GM12878 (cell line): Measurements from ENCODE around the gene CLDN9. TPM values are rescaled to one million over a fixed set of nuclear protein-coding genes. Genes with fewer than 3 reads are reported as not detected.

ENCODE experiments used
- ATAC-seq: fragments of 200-7000 bp; cut with Tn5 transposase; 3 replicates; pipeline ENCODE4 v1.9.1; 2020; ENCODE audit warnings: mild to moderate bottlenecking, moderate library complexity
- BruUV-seq: library from RNA; stranded (reverse); fragments of 400-500 nt; replicated peaks from 2 replicates; lab custom pipeline; 2021; lab: Mats Ljungman, UMichigan
- CTCF ChIA-PET: fragments of 300-600 bp; sonication (Branson Sonifier 250); formaldehyde crosslinking; extraction: SDS; loops from one replicate; lab custom pipeline; 2021; ENCODE audit warnings: inconsistent platforms; lab: Yijun Ruan, JAX
- POLR2A ChIA-PET: fragments of 350-600 bp; formaldehyde crosslinking; extraction: SDS; loops from one replicate; lab custom pipeline; 2021; ENCODE audit warnings: inconsistent platforms; lab: Charles Lee
- RAD21 ChIA-PET: fragments of 300-600 bp; sonication (Branson Sonifier 250); formaldehyde crosslinking; loops from one replicate; lab custom pipeline; 2023; ENCODE audit warnings: antibody characterized with exemption; ENCODE audit not compliant: unreplicated experiment; lab: Charles Lee
- SMC1A ChIA-PET: fragments of 300-600 bp; sonication (Branson Sonifier 250); formaldehyde crosslinking; loops from one replicate; lab custom pipeline; 2023; ENCODE audit not compliant: unreplicated experiment, uncharacterized antibody; lab: Charles Lee
- DNase-seq: peaks from one replicate; pipeline ENCODE4 v3.0.0-alpha.2; 2011; ENCODE audit warnings: low read depth, low spot score
- FAIRE-seq: peaks from 3 replicates; lab custom pipeline; 2011; peaks lifted over from hg19 to GRCh38; lab: Jason Lieb, UNC
- H2AFZ ChIP-seq: 2 replicates; pipeline ENCODE4 v1.6.0; 2011; ENCODE audit warnings: low read depth, low read length, control low read depth; ENCODE audit not compliant: control insufficient read depth
- H3K27ac ChIP-seq: 2 replicates; pipeline ENCODE4 v1.5.1; 2011; ENCODE audit warnings: control low read depth; ENCODE audit not compliant: control insufficient read depth, insufficient read depth
- H3K27me3 ChIP-seq, 2 experiments: replicated peaks in 1 of 2; 2 replicates each; pipeline versions ENCODE4 v1.6.0 to v1.6.1; 2011; ENCODE audit warnings: low read length in 1 of 2; ENCODE audit not compliant: control insufficient read depth in 2 of 2, insufficient read depth in 2 of 2
- H3K36me3 ChIP-seq, 2 experiments: 2 replicates each; pipeline ENCODE4 v1.5.1; 2011; ENCODE audit warnings: low read length in 1 of 2; ENCODE audit not compliant: control insufficient read depth in 2 of 2, insufficient read depth in 2 of 2
- H3K4me1 ChIP-seq: 2 replicates; pipeline ENCODE4 v1.6.1; 2011; ENCODE audit warnings: mild to moderate bottlenecking, low read length, moderate library complexity, mixed read lengths; ENCODE audit not compliant: control insufficient read depth, insufficient read depth
- H3K4me2 ChIP-seq: 2 replicates; pipeline ENCODE4 v1.6.0; 2011; ENCODE audit warnings: control low read depth; ENCODE audit not compliant: control insufficient read depth, insufficient read depth
- H3K4me3 ChIP-seq: fragments of 200-600 bp; sonication (generic); 2 replicates; pipeline ENCODE4 v1.5.1; 2016
- H3K79me2 ChIP-seq: 2 replicates; pipeline ENCODE4 v1.6.0; 2011; ENCODE audit warnings: low read length; ENCODE audit not compliant: control insufficient read depth, insufficient read depth
- H3K9ac ChIP-seq: 2 replicates; pipeline ENCODE4 v1.8.0; 2011; ENCODE audit warnings: low read length, control low read depth, mixed read lengths; ENCODE audit not compliant: control insufficient read depth, insufficient read depth
- H3K9me3 ChIP-seq: replicated peaks from 3 replicates; pipeline ENCODE4 v1.5.1; 2011; ENCODE audit warnings: mild to moderate bottlenecking, low read length; ENCODE audit not compliant: control insufficient read depth, insufficient read depth
- H4K20me1 ChIP-seq: 2 replicates; pipeline ENCODE4 v1.6.0; 2011; ENCODE audit not compliant: control insufficient read depth, insufficient read depth
- EZH2 ChIP-seq: IDR thresholded peaks from 2 replicates; pipeline ENCODE4 v1.6.1; 2012; ENCODE audit warnings: low read depth, mild to moderate bottlenecking, control low read depth, inconsistent platforms, low read length, borderline replicate concordance; ENCODE audit not compliant: control insufficient read depth
- PML ChIP-seq: IDR thresholded peaks from 2 replicates; pipeline ENCODE4 v1.6.1; 2012; ENCODE audit warnings: low read length, inconsistent platforms
- POLR2A ChIP-seq: IDR thresholded peaks from 2 replicates; pipeline ENCODE4 v1.6.1; 2011; ENCODE audit warnings: low read depth, mild to moderate bottlenecking, low read length
- RB1 ChIP-seq: fragments of 450-650 bp; formaldehyde crosslinking; IDR thresholded peaks from 2 replicates; pipeline ENCODE4 v1.6.1; 2017; ENCODE audit warnings: mild to moderate bottlenecking, borderline replicate concordance
- RELA ChIP-seq: fragments of 450-650 bp; IDR thresholded peaks from 2 replicates; pipeline ENCODE4 v1.8.0; 2014; ENCODE audit warnings: borderline replicate concordance; ENCODE audit not compliant: partially characterized antibody
- RUNX3 ChIP-seq: IDR thresholded peaks from 2 replicates; pipeline ENCODE4 v1.6.1; 2012; ENCODE audit warnings: low read length, inconsistent platforms
- SMC3 ChIP-seq: IDR thresholded peaks from 2 replicates; pipeline ENCODE4 v1.6.1; 2011; ENCODE audit warnings: low read length, improper control_type of control experiment, borderline replicate concordance
- SUPT20H ChIP-seq: IDR thresholded peaks from 2 replicates; pipeline ENCODE4 v1.6.1; 2011; ENCODE audit warnings: low read depth, mild to moderate bottlenecking, low read length, moderate library complexity, borderline replicate concordance; ENCODE audit not compliant: control insufficient read depth
- TARDBP ChIP-seq: IDR thresholded peaks from 2 replicates; pipeline ENCODE4 v1.6.1; 2016; ENCODE audit warnings: borderline replicate concordance
- ZBED1 ChIP-seq: IDR thresholded peaks from 2 replicates; pipeline ENCODE4 v1.6.1; 2016; ENCODE audit warnings: borderline replicate concordance
- WGBS: methylation state at CpG from one replicate; pipeline ENCODE4 v1.1.6; 2016; ENCODE audit warnings: low lambda C conversion rate; ENCODE audit not compliant: insufficient replicate concordance, insufficient coverage; ENCODE audit errors: missing lambda C conversion rate; 5-methylcytosine and 5-hydroxymethylcytosine counted together
- in situ Hi-C: fragments of 300-500 bp; cut with MboI; formaldehyde crosslinking; loops from 9 replicates; pipeline ENCODE4 v1.14.3; 2018; ENCODE audit warnings: mixed read lengths
- intact Hi-C: fragments of 100-400 bp; cut with micrococcal nuclease; formaldehyde crosslinking; loops from one replicate; pipeline ENCODE4 v1.14.2; 2022; ENCODE audit not compliant: unreplicated experiment
- polyA plus RNA-seq, 11 experiments: library from polyadenylated mRNA; depleted of rRNA in 4 of 11; unstranded in 6 of 11; stranded (reverse) in 5 of 11; fragments of >200 nt; fragmentation: Nextera tagmentation in 4 of 11; fragmentation: Illumina TruSeq in 1 of 11; extraction: Ambion mirVana in 4 of 11; extraction: Trizol in 1 of 11; gene quantifications; 1 replicate in 1 of 11; 2 replicates in 10 of 11; pipeline versions ENCODE4 v1.2.1 to v1.2.3, GENCODE V29; 2011 to 2016; ENCODE audit warnings: inconsistent platforms in 2 of 11, missing spikeins in 2 of 11, low read depth in 1 of 11
- total RNA-seq, 4 experiments: library from RNA; depleted of rRNA in 3 of 4; stranded (reverse); fragments of >200 nt in 3 of 4; fragmentation: Illumina TruSeq in 1 of 4; extraction: Trizol in 1 of 4; gene quantifications; 2 replicates each; pipeline versions ENCODE4 v1.2.1 to v1.2.3, GENCODE V29; 2013 to 2021
- TF ChIP-seq, protein P1 (sequence below): fragments of 450-650 bp; IDR thresholded peaks from 2 replicates; pipeline ENCODE4 v1.6.1; 2017; ENCODE audit warnings: antibody characterized with exemption, mild to moderate bottlenecking, moderate library complexity
- TF ChIP-seq, protein P2 (sequence below): fragments of 450-650 bp; IDR thresholded peaks from 2 replicates; pipeline ENCODE4 v1.6.1; 2017; ENCODE audit warnings: mild to moderate bottlenecking, moderate library complexity
- TF ChIP-seq, protein P3 (sequence below): IDR thresholded peaks from 2 replicates; pipeline ENCODE4 v1.6.1; 2012; ENCODE audit warnings: mild to moderate bottlenecking, low read depth, low read length

The CLDN9 gene
- total and polyA plus RNA-seq, 10 of the 15 experiments (the other 5 are each of a cell fraction or from before 2014, with no cell fraction given), result not detected

- TF ChIP-seq, protein P1, sequence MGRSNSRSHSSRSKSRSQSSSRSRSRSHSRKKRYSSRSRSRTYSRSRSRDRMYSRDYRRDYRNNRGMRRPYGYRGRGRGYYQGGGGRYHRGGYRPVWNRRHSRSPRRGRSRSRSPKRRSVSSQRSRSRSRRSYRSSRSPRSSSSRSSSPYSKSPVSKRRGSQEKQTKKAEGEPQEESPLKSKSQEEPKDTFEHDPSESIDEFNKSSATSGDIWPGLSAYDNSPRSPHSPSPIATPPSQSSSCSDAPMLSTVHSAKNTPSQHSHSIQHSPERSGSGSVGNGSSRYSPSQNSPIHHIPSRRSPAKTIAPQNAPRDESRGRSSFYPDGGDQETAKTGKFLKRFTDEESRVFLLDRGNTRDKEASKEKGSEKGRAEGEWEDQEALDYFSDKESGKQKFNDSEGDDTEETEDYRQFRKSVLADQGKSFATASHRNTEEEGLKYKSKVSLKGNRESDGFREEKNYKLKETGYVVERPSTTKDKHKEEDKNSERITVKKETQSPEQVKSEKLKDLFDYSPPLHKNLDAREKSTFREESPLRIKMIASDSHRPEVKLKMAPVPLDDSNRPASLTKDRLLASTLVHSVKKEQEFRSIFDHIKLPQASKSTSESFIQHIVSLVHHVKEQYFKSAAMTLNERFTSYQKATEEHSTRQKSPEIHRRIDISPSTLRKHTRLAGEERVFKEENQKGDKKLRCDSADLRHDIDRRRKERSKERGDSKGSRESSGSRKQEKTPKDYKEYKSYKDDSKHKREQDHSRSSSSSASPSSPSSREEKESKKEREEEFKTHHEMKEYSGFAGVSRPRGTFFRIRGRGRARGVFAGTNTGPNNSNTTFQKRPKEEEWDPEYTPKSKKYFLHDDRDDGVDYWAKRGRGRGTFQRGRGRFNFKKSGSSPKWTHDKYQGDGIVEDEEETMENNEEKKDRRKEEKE, result no peak
- TF ChIP-seq, protein P2, sequence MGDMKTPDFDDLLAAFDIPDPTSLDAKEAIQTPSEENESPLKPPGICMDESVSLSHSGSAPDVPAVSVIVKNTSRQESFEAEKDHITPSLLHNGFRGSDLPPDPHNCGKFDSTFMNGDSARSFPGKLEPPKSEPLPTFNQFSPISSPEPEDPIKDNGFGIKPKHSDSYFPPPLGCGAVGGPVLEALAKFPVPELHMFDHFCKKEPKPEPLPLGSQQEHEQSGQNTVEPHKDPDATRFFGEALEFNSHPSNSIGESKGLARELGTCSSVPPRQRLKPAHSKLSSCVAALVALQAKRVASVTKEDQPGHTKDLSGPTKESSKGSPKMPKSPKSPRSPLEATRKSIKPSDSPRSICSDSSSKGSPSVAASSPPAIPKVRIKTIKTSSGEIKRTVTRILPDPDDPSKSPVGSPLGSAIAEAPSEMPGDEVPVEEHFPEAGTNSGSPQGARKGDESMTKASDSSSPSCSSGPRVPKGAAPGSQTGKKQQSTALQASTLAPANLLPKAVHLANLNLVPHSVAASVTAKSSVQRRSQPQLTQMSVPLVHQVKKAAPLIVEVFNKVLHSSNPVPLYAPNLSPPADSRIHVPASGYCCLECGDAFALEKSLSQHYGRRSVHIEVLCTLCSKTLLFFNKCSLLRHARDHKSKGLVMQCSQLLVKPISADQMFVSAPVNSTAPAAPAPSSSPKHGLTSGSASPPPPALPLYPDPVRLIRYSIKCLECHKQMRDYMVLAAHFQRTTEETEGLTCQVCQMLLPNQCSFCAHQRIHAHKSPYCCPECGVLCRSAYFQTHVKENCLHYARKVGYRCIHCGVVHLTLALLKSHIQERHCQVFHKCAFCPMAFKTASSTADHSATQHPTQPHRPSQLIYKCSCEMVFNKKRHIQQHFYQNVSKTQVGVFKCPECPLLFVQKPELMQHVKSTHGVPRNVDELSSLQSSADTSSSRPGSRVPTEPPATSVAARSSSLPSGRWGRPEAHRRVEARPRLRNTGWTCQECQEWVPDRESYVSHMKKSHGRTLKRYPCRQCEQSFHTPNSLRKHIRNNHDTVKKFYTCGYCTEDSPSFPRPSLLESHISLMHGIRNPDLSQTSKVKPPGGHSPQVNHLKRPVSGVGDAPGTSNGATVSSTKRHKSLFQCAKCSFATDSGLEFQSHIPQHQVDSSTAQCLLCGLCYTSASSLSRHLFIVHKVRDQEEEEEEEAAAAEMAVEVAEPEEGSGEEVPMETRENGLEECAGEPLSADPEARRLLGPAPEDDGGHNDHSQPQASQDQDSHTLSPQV, result no peak
- TF ChIP-seq RUNX3 (no peak), RB1 (no peak), SMC3 (no peak)
These were observed 37.8 kb downstream of the CLDN9 start (continued) for GRCh38 chr16:3050487-3050886.

GRCh38 chr16:3051009-3051408 is 38.3 kb downstream of the CLDN9 start:
- POLR2A ChIA-PET, result no interaction called here
- in situ Hi-C loops, result no loop called here
- intact Hi-C loops, result no loop called here

More at GRCh38 chr16:3051009-3051408, 38.3 kb downstream of the CLDN9 start:
- no peak overlapping the region for H2AFZ ChIP-seq
- no peaks in the 10 kb centered on the region; a peak in 2 of 4 replicates for H3K27me3 ChIP-seq
- ChIA-PET SMC1A (no interaction called here), CTCF (interaction anchor here (0.6 to 5.6 kb wide), 4 partner anchors 8 to 349 kb away, joined by 3 to 28 read pairs (median 14); no protein-coding TSS in a partner anchor), RAD21 (no interaction called here)
- no peak overlapping the region for H3K4me3 ChIP-seq
- H3K27ac ChIP-seq, result no peak overlapping the region
- no peak for ATAC-seq
- no peak overlapping the region for H3K4me2 ChIP-seq
- H3K79me2 ChIP-seq, result no peaks in the 10 kb centered on the region
- no peak overlapping the region for H3K9ac ChIP-seq
- BruUV-seq, result no TSS peak
- no peak for FAIRE-seq
- no peak for DNase-seq
- no peaks in the 10 kb centered on the region for H3K36me3 ChIP-seq
- H3K9me3 ChIP-seq, result no peaks in the 10 kb centered on the region
- no peaks in the 10 kb centered on the region for H4K20me1 ChIP-seq
- H3K4me1 ChIP-seq, result peaks cover 8% of the 10 kb centered on the region
- TF ChIP-seq, protein P3, sequence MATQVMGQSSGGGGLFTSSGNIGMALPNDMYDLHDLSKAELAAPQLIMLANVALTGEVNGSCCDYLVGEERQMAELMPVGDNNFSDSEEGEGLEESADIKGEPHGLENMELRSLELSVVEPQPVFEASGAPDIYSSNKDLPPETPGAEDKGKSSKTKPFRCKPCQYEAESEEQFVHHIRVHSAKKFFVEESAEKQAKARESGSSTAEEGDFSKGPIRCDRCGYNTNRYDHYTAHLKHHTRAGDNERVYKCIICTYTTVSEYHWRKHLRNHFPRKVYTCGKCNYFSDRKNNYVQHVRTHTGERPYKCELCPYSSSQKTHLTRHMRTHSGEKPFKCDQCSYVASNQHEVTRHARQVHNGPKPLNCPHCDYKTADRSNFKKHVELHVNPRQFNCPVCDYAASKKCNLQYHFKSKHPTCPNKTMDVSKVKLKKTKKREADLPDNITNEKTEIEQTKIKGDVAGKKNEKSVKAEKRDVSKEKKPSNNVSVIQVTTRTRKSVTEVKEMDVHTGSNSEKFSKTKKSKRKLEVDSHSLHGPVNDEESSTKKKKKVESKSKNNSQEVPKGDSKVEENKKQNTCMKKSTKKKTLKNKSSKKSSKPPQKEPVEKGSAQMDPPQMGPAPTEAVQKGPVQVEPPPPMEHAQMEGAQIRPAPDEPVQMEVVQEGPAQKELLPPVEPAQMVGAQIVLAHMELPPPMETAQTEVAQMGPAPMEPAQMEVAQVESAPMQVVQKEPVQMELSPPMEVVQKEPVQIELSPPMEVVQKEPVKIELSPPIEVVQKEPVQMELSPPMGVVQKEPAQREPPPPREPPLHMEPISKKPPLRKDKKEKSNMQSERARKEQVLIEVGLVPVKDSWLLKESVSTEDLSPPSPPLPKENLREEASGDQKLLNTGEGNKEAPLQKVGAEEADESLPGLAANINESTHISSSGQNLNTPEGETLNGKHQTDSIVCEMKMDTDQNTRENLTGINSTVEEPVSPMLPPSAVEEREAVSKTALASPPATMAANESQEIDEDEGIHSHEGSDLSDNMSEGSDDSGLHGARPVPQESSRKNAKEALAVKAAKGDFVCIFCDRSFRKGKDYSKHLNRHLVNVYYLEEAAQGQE, result no peak
- no peak for TF ChIP-seq EZH2
- no peak for TF ChIP-seq SUPT20H
- TF ChIP-seq POLR2A, result no peak
- no peak for TF ChIP-seq TARDBP
- TF ChIP-seq PML, result no peak
- TF ChIP-seq RELA, result no peak
- no peak for TF ChIP-seq ZBED1
- WGBS, result 44% methylated on average over 4 of the region's 4 CpGs
